GM06990 (cell line): ENCODE measurements around the gene ALX1.

ENCODE experiments used
- DNase-seq: peaks from one replicate; pipeline ENCODE4 v3.0.0-alpha.2; 2011; ENCODE audit not compliant: insufficient read length; ENCODE audit errors: extremely low read depth
- H3K27me3 ChIP-seq: replicated peaks from 2 replicates; pipeline ENCODE4 v1.6.0; 2011; ENCODE audit warnings: low read length; ENCODE audit not compliant: control insufficient read depth, insufficient read depth
- H3K36me3 ChIP-seq: 2 replicates; pipeline ENCODE4 v1.5.1; 2011; ENCODE audit warnings: low read length; ENCODE audit not compliant: control insufficient read depth, insufficient read depth
- H3K4me3 ChIP-seq: replicated peaks from 2 replicates; pipeline ENCODE4 v1.5.1; 2011; ENCODE audit warnings: low read depth, mild to moderate bottlenecking, control low read depth, low read length
- CTCF ChIP-seq: IDR thresholded peaks from 2 replicates; pipeline ENCODE4 v1.5.1; 2011; ENCODE audit warnings: low read length, control low read depth, mild to moderate bottlenecking, inconsistent platforms; ENCODE audit not compliant: insufficient read depth, poor library complexity, severe bottlenecking

The ALX1 gene

DNA sequence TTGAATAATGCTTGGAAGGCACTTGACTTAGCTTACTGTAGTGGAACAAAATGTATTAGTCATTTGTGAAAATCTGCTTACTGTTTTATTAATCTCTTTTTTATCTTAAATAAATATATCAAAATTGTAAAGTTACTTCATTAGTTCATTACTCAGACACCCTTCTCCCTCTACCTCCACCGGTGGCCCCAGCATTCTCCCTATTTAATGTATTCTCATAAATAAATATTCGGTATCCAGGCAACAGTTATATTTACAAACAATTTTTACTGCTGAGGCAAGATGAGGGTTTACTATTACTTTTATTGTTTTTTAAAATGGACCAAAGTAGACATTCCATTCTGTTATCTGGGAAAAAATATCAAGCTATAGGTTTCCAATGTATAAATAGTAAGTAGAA lies 19.6 kb upstream of the ALX1 start:
- DNase-seq = no peak
- no peak for TF ChIP-seq CTCF

DNA sequence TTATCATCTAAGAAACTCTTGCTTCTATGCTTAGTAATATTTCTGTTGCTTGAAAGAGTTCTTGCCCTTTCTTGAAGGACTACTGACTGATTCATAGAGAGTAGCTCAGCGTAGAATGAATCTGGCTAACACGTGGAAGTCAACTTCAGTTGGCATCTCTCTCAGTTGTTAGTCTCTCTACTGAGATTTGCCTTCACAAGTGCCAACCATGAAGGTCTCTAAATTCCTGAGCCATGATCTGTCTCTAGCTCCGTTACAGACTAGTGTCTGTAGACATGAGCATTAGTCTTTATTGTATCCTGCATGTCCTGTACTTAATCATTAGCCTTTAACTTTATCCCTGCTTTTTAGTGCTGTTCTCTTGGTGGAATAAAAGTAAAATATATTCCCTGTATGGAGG lies 19.1 kb upstream of the ALX1 start:
- no peak overlapping the region for H3K4me3 ChIP-seq
- no peaks in the 10 kb centered on the region for H3K27me3 ChIP-seq
- DNase-seq = no peak
- no peaks in the 10 kb centered on the region for H3K36me3 ChIP-seq
- TF ChIP-seq CTCF = no peak

More for the DNA sequence above, 19.6 kb upstream of the ALX1 start:
- Histone ChIP-seq H3K36me3 (no peaks in the 10 kb centered on the region), H3K27me3 (no peaks in the 10 kb centered on the region), H3K4me3 (no peak overlapping the region)

DNA sequence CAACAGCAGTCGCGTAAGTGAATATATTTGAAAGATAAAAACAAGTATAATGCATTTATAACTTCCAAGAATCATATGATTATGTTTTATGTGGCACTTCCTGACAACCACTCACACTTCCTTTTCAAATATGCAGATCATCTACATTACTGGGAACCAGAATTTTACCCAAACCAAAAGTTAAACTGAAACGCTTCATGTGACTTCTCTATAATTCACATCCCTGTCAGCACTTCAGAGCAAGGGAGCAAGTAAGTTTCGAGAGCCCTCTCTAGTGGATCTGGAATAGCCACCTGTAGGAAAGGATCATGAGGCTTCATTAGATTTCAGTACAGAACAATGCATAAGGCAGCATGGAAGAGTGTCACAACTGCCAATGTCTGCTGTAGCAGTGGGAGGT lies 13.7 kb upstream of the ALX1 start:
- no peak for TF ChIP-seq CTCF
- DNase-seq = no peak

GRCh38 chr12:85273381-85274314 lies 6.4 kb upstream of the ALX1 start:
- H3K4me3 ChIP-seq = no peak overlapping the region
- DNase-seq = no peak
- TF ChIP-seq CTCF = no peak
- H3K27me3 ChIP-seq = no peaks in the 10 kb centered on the region
- H3K36me3 ChIP-seq = no peaks in the 10 kb centered on the region

More for the DNA sequence above, 13.7 kb upstream of the ALX1 start:
- Histone ChIP-seq H3K4me3 (no peak overlapping the region), H3K27me3 (no peaks in the 10 kb centered on the region), H3K36me3 (no peaks in the 10 kb centered on the region)

GRCh38 chr12:85274315-85274651 lies 5.7 kb upstream of the ALX1 start:
- Histone ChIP-seq H3K27me3 (no peaks in the 10 kb centered on the region), H3K4me3 (no peak overlapping the region), H3K36me3 (no peaks in the 10 kb centered on the region)
- no peak for DNase-seq
- TF ChIP-seq CTCF = no peak
